HG02943 (cell line): Measurements from ENCODE around the gene AWAT2.

Experiments
- ATAC-seq: cut with Tn5 transposase; IDR thresholded peaks from one replicate; pipeline ENCODE4 v1.9.1; 2021; ENCODE audit warnings: mild to moderate bottlenecking, low read depth, moderate library complexity; ENCODE audit not compliant: unreplicated experiment

The AWAT2 gene

GRCh38 chrX:70049925-70050324 lies at the start of gene AWAT2:
AWAT2 (minus strand) TSS chrX:70049938; CDS start chrX:70049932, 6 bp downstream.
- no peak for ATAC-seq

GRCh38 chrX:70096052-70096451 lies 46.3 kb upstream of the AWAT2 start:
- ATAC-seq: no peak

GRCh38 chrX:70092247-70092646 lies 42.5 kb upstream of the AWAT2 start:
- no peak for ATAC-seq

- no peak for ATAC-seq
Observed at GRCh38 chrX:70089604-70090297, 40.0 kb upstream of the AWAT2 start.

GRCh38 chrX:70088751-70089150 lies 39.0 kb upstream of the AWAT2 start:
- ATAC-seq: no peak

GRCh38 chrX:70087857-70088630 lies 38.3 kb upstream of the AWAT2 start:
- ATAC-seq: no peak

- ATAC-seq: no peak
Observed at GRCh38 chrX:70084592-70085240, 35.0 kb upstream of the AWAT2 start.

GRCh38 chrX:70082723-70083122 lies 33.0 kb upstream of the AWAT2 start:
- ATAC-seq: no peak

GRCh38 chrX:70079870-70080269 lies 30.1 kb upstream of the AWAT2 start:
- no peak for ATAC-seq

GRCh38 chrX:70079297-70079696 lies 29.6 kb upstream of the AWAT2 start:
- ATAC-seq: no peak

- ATAC-seq: no peak
Observed at GRCh38 chrX:70066646-70067045, 16.9 kb upstream of the AWAT2 start.

- no peak for ATAC-seq
Observed at GRCh38 chrX:70062961-70063550, 13.3 kb upstream of the AWAT2 start.

GRCh38 chrX:70062076-70062475 lies 12.3 kb upstream of the AWAT2 start, which contains the start of gene OTUD6A:
OTUD6A (plus strand) TSS chrX:70062457; CDS start chrX:70062525, 68 bp downstream.
- ATAC-seq: no peak

GRCh38 chrX:70054391-70054790 lies 4.7 kb upstream of the AWAT2 start:
- ATAC-seq: no peak

- no peak for ATAC-seq
Observed at GRCh38 chrX:70052895-70053615, 3.3 kb upstream of the AWAT2 start.

GRCh38 chrX:70049406-70049805 lies 332 bp downstream of the AWAT2 start:
- no peak for ATAC-seq

GRCh38 chrX:70046978-70047377 lies 2.8 kb downstream of the AWAT2 start:
- no peak for ATAC-seq

- ATAC-seq: no peak
Observed at GRCh38 chrX:70044541-70045245, 5.0 kb downstream of the AWAT2 start.

- no peak for ATAC-seq
Observed at GRCh38 chrX:70043685-70044084, 6.1 kb downstream of the AWAT2 start.
